Measurements from ENCODE around the gene PCNX1.

GRCh38 chr14:70879448-70879847, 27.8 kb upstream of the PCNX1 start:
- TF ChIP-seq CTCF (conservative IDR thresholded peaks at IDR 0.05; ENCODE audit: low read length) (no peak), EZH2phosphoT487 (IDR thresholded peaks at IDR 0.05; ENCODE audit: borderline replicate concordance) (no peak)

Data from Loucy (cell line).